WI38 (cell line): ENCODE data around the gene PRDM4.
A peak's percentile ranks its signal among the peaks of the same experiment; 100 is the strongest.

ENCODE experiments used
- H3K4me3 ChIP-seq: 2 replicates; pipeline ENCODE4 v1.5.1; 2011; ENCODE audit warnings: low read depth, mild to moderate bottlenecking, control low read depth, low read length
- CTCF ChIP-seq: IDR thresholded peaks from 2 replicates; pipeline ENCODE4 v1.5.1; 2012; ENCODE audit warnings: low read depth, mild to moderate bottlenecking, control low read depth, low read length

PRDM4 gene

GRCh38 chr12:107760809-107761501 is at the start of gene PRDM4:
Gene PRDM4, minus strand, starts transcription at chr12:107761137. Its CDS starts 622 bp downstream, at chr12:107760515.
- TF ChIP-seq CTCF: no peak

GRCh38 chr12:107807471-107808150 is 46.7 kb upstream of the PRDM4 start:
- TF ChIP-seq CTCF: no peak
- no peak overlapping the region for H3K4me3 ChIP-seq

More at GRCh38 chr12:107760809-107761501, at the start of gene PRDM4:
- H3K4me3 ChIP-seq: peak within 1 kb of the TSS; percentile 90

- H3K4me3 ChIP-seq: no peak overlapping the region
- TF ChIP-seq CTCF: no peak
Observed at GRCh38 chr12:107805488-107806180, 44.7 kb upstream of the PRDM4 start.

- TF ChIP-seq CTCF: no peak
- no peak overlapping the region for H3K4me3 ChIP-seq
Observed at GRCh38 chr12:107803092-107803491, 42.2 kb upstream of the PRDM4 start.

GRCh38 chr12:107801150-107801549 is 40.2 kb upstream of the PRDM4 start:
- no peak for TF ChIP-seq CTCF
- H3K4me3 ChIP-seq: no peak overlapping the region

- TF ChIP-seq CTCF: no peak
- no peak overlapping the region for H3K4me3 ChIP-seq
Observed at GRCh38 chr12:107798580-107798979, 37.6 kb upstream of the PRDM4 start.

- H3K4me3 ChIP-seq: no peak overlapping the region
- TF ChIP-seq CTCF: no peak
Observed at GRCh38 chr12:107794451-107794850, 33.5 kb upstream of the PRDM4 start.
